ENCODE data around the gene LMBR1. TPM values are rescaled to one million over a fixed set of nuclear protein-coding genes. Genes with fewer than 3 reads are reported as not detected.
"Not testable (repeated sequence)": the region's sequence is repeated elsewhere in the genome, so short reads cannot be mapped to it uniquely, and the experiment has no call there.

Gene LMBR1
- polyA plus RNA-seq, 1 experiment: 20.8 TPM

DNA sequence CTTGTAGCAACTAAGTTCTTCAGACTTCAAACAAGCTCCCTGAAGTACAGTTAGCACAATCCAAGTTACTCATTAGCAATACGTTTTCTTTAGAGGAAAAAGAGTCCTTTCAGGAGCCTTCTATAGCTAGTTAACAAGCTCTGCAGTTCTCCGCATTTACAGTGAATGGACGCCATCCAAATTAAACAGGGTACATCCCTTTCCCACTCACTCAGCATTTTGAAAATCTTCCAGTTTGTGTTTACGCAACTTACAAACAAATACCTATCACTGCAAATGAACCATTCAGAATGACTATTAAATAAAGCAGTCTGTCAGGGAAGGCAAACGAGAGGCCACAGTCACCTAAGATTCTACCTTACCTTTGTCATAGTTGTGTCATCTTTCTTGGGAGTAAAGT is 167.9 kb downstream of the LMBR1 start:
- Histone ChIP-seq H3K4me3 (ENCODE audit: low read depth, low read length) (no peak overlapping the region), H3K27ac (ENCODE audit: low read depth, low read length) (no peak overlapping the region), H3K27me3 (ENCODE audit: control insufficient read depth, insufficient read depth, low read length) (no peaks in the 10 kb centered on the region), H3K9me3 (ENCODE audit: control insufficient read depth, insufficient read depth, low read length) (no peaks in the 10 kb centered on the region)
- DNase-seq (ENCODE audit: low read depth, low spot score): peak; percentile 32
- ChIA-PET POLR2A (interaction anchor here (0.6 kb wide), 1 partner anchor 58 kb away, joined by 3 read pairs; no protein-coding TSS in a partner anchor), CTCF (interaction anchor here (1.0 to 1.6 kb wide), 2 partner anchors 38 to 75 kb away, joined by 4 read pairs; no protein-coding TSS in a partner anchor)
- TF ChIP-seq, protein P1, sequence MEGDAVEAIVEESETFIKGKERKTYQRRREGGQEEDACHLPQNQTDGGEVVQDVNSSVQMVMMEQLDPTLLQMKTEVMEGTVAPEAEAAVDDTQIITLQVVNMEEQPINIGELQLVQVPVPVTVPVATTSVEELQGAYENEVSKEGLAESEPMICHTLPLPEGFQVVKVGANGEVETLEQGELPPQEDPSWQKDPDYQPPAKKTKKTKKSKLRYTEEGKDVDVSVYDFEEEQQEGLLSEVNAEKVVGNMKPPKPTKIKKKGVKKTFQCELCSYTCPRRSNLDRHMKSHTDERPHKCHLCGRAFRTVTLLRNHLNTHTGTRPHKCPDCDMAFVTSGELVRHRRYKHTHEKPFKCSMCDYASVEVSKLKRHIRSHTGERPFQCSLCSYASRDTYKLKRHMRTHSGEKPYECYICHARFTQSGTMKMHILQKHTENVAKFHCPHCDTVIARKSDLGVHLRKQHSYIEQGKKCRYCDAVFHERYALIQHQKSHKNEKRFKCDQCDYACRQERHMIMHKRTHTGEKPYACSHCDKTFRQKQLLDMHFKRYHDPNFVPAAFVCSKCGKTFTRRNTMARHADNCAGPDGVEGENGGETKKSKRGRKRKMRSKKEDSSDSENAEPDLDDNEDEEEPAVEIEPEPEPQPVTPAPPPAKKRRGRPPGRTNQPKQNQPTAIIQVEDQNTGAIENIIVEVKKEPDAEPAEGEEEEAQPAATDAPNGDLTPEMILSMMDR (IDR thresholded peaks at IDR 0.05; ENCODE audit: low read depth, low read length): no peak

DNA sequence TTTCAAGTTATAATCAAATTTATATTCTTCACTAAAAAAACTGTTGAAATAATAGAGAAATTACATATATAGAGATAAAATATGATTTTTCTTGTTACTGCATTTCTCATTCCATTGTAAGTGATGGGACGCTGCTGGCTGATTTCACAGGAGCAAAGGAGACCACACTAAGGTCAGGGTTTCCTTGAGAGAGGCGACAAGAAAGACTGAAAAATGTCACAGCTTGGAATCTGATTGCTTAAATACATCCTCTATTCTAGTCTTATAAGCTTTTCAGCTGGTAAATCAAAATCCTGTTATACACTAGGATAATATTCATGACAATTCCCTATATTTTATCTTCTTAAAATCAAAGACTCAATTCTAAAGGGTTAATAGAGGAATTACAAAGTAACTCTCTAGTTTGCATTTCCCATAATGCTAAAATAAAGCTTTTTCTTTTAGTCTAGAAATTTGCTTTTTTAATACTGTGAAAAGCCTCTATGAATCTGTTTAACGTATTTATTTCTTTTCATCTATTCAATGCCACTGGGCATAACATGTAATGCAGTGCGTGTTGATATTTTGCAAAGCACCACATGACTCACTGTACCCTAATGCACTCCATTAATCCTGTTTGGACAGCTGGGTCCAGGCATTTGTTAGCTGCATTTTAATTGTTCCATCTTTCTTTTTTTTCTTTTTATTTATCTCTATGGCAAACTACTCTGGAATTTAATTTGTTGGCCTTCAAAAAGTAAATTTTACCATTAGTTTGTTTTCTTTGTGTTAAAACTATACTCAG is 170.7 kb downstream of the LMBR1 start:
- CTCF ChIA-PET: interaction anchor here (0.7 to 1.3 kb wide), 2 partner anchors 18 to 42 kb away, joined by 3 read pairs; no protein-coding TSS in a partner anchor
- no peaks in the 10 kb centered on the region for H3K9me3 ChIP-seq (ENCODE audit: control insufficient read depth, insufficient read depth, low read length)
- H3K27me3 ChIP-seq (ENCODE audit: control insufficient read depth, insufficient read depth, low read length): no peaks in the 10 kb centered on the region
- no peak overlapping the region for H3K27ac ChIP-seq (ENCODE audit: low read depth, low read length)
- TF ChIP-seq, protein P1 (IDR thresholded peaks at IDR 0.05; ENCODE audit: low read depth, low read length): no peak
- no peak overlapping the region for H3K4me3 ChIP-seq (ENCODE audit: low read depth, low read length)
- DNase-seq (ENCODE audit: low read depth, low spot score): no peak
- POLR2A ChIA-PET: no interaction called here

DNA sequence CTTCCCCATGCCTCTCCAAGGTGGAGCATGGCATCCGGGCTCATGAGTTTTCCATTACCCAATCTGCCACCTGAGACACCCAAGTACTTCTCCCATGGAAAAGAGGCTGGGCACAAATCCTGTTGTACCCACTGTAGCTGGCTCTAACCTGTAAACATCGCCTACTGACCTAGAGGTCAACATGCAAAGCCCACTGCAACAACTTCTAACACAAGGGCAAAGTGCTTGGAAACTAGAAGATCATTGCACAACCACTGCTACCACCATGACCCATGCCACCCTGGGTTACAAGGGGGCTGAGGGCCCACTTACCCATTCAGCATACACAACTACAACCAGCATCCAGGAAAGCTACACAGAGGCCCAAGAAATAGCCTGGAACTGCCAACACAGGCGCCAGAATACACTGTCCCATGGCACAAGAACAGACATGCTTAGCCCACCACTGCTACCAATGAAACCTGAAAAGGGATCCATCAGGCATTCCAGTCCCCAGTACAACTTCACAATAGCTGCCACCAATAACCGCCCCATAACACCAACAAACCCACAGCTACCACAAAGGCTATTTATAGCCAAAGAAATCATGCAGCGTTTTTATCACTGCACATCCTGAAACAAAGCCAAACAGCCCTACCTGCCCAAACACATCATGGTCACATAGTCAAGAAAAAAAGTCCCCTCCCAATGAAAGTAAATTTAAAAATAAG is 189.1 kb downstream of the LMBR1 start:
- H3K9me3 ChIP-seq (ENCODE audit: control insufficient read depth, insufficient read depth, low read length): peaks cover 5% of the 10 kb centered on the region
- TF ChIP-seq, protein P1 (IDR thresholded peaks at IDR 0.05; ENCODE audit: low read depth, low read length): no peak
- H3K27ac ChIP-seq (ENCODE audit: low read depth, low read length): no peak overlapping the region
- no peaks in the 10 kb centered on the region for H3K27me3 ChIP-seq (ENCODE audit: control insufficient read depth, insufficient read depth, low read length)
- ChIA-PET CTCF (interaction anchor here (0.7 to 0.9 kb wide), 2 partner anchors 19 to 931 kb away, joined by 3 to 5 read pairs; no protein-coding TSS in a partner anchor), POLR2A (no interaction called here)
- H3K4me3 ChIP-seq (ENCODE audit: low read depth, low read length): no peak overlapping the region
- DNase-seq (ENCODE audit: low read depth, low spot score): no peak

DNA sequence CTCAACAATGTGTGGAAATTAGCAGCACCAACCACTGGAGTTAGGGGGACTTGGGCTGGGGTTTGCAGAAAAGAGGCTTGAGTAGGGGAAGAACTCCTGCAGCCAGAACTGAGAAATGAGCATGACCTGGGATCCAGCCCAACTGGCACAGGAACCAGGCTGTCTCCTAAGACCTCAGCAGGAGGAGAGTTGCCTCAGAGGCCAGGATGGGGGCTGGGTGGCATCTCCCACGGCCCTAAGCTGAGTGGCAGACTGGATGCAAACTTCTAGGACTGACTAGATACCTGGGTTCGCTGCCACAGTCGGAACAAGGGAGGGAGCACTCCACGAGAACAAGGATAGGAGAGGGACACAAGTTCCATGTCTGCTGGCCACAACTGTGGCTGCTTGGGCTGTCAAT is 189.8 kb downstream of the LMBR1 start:
- Histone ChIP-seq H3K27ac (ENCODE audit: low read depth, low read length) (no peak overlapping the region), H3K9me3 (ENCODE audit: control insufficient read depth, insufficient read depth, low read length) (peaks cover 3% of the 10 kb centered on the region; the same call in 1 of the 2 replicates), H3K27me3 (ENCODE audit: control insufficient read depth, insufficient read depth, low read length) (no peaks in the 10 kb centered on the region), H3K4me3 (ENCODE audit: low read depth, low read length) (no peak overlapping the region)
- CTCF ChIA-PET: no interaction called here
- TF ChIP-seq, protein P1 (IDR thresholded peaks at IDR 0.05; ENCODE audit: low read depth, low read length): no peak
- DNase-seq (ENCODE audit: low read depth, low spot score): no peak
- POLR2A ChIA-PET: no interaction called here

DNA sequence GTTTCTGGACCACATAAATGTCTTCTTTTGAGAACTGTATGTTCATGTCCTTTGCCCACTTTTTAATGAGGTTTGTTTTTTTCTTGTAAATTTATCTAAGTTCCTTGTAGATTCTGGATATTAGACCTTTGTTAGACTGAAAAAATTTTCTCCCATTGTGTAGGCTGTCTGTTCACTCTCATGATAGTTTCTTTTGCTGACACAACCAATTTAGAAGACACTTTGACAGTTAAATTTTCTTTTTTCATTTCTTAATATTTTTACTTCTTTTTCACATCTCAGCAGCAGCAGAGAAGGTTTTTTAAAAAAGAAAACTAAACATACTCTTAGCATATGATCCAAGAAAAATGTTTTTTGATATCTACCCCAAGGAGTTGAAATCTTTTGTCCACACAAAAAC is 190.6 kb downstream of the LMBR1 start:
- Histone ChIP-seq H3K27ac (ENCODE audit: low read depth, low read length) (no peak overlapping the region), H3K27me3 (ENCODE audit: control insufficient read depth, insufficient read depth, low read length) (no peaks in the 10 kb centered on the region), H3K9me3 (ENCODE audit: control insufficient read depth, insufficient read depth, low read length) (peaks cover 7% of the 10 kb centered on the region), H3K4me3 (ENCODE audit: low read depth, low read length) (no peak overlapping the region)
- ChIA-PET POLR2A (no interaction called here), CTCF (no interaction called here)
- TF ChIP-seq, protein P1 (IDR thresholded peaks at IDR 0.05; ENCODE audit: low read depth, low read length): no peak
- no peak for DNase-seq (ENCODE audit: low read depth, low spot score)

DNA sequence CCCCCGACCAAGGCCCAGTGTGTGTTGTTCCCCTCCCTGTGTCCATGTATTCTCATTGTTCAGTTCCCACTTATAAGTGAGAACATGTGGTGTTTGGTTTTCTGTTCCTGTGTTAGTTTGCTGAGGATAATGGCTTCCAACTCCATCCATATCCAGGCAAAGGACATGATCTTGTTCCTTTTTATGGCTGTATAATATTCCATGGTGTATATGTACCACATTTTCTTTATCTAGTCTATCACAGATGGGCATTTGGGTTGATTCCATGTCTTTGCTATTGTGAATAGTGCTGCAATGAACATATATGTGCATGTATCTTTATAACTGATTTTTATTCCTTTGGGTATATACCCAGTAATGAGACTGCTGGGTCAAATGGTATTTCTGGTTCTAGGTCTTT is 191.2 kb downstream of the LMBR1 start:
- H3K4me3 ChIP-seq (ENCODE audit: low read depth, low read length); H3K27ac ChIP-seq (ENCODE audit: low read depth, low read length); H3K27me3 ChIP-seq (ENCODE audit: control insufficient read depth, insufficient read depth, low read length); H3K9me3 ChIP-seq (ENCODE audit: control insufficient read depth, insufficient read depth, low read length); CTCF ChIA-PET; POLR2A ChIA-PET; DNase-seq (ENCODE audit: low read depth, low spot score): not testable (repeated sequence)

DNA sequence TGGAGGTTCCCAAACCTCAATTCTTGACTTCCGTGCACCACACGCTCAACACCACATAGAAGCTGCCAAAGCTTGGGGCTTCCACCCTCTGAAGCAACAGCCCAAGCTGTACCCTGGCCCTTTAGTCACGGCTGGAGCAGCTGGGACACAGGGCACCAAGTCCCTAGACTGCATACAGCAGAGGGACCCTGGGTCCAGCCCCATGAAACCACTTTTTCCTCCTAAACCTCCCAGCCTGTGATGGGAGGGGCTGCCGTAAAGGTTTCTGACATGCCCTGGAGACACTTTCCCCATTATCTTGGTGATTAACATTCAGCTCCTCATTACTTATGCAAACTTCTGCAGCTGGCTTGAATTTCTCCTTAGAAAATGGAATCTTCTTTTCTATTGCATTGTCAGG is 194.5 kb downstream of the LMBR1 start:
- CTCF ChIA-PET; H3K27me3 ChIP-seq (ENCODE audit: control insufficient read depth, insufficient read depth, low read length); H3K9me3 ChIP-seq (ENCODE audit: control insufficient read depth, insufficient read depth, low read length); POLR2A ChIA-PET; H3K27ac ChIP-seq (ENCODE audit: low read depth, low read length); DNase-seq (ENCODE audit: low read depth, low spot score); H3K4me3 ChIP-seq (ENCODE audit: low read depth, low read length): not testable (repeated sequence)

All from AG04450 (cell line).